CD4-positive, alpha-beta T cell treated with Interleukin-6 for 4 hours (primary cell): ENCODE results near the gene AVPI1.
A peak's percentile ranks its signal among the peaks of the same experiment; 100 is the strongest.
"Not testable (repeated sequence)": the region's sequence is repeated elsewhere in the genome, so short reads cannot be mapped to it uniquely, and the experiment has no call there.

Experiments
- DNase-seq: peaks from one replicate; pipeline ENCODE4 v3.0.0-alpha.2; 2020; ENCODE audit warnings: mixed read lengths

Gene AVPI1

DNA sequence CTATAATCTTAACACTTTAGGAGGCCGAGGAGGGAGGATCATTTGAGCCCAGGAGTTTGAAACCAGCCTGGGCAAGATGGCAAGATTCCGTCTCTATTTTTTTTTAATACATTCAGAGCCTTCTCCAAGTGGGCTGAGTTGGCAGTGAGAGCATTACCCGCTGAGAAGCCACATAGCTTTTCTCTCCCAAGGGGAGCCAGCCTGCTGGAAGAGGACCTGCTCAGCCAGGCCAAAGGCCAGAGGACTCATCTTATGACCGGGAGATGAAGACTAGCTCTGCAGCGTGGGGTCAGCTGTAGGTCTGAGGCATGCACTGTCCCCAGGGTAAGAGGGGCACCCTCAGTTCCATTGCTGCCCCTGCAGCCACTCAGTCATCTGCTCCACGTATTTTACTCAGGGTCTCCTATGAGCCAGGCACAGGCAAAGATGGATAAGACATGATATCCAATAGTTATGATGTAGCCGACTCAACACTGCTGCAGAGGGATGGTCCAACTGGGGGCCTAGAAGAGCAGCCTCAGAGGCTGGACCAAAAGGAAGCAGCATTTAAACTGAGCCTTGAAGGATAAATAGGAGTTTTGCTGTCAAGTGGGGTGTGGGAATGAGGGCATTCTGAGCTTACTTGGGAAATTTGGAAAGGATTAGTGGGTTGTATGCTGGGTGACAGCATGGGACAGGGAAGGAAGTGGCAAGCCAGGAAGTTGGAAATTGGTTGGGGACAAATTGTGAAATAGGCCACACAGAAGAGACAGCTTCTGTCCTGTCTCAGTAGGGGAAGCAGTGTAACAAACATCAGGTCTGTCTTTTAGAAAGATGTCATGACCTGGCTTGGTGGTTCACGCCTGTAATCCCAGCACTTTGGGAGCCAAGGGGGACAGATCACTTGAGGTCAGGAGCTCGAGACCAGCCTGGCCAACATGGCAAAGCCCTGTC, 24.9 kb upstream of the AVPI1 start:
- no peak for DNase-seq

DNA sequence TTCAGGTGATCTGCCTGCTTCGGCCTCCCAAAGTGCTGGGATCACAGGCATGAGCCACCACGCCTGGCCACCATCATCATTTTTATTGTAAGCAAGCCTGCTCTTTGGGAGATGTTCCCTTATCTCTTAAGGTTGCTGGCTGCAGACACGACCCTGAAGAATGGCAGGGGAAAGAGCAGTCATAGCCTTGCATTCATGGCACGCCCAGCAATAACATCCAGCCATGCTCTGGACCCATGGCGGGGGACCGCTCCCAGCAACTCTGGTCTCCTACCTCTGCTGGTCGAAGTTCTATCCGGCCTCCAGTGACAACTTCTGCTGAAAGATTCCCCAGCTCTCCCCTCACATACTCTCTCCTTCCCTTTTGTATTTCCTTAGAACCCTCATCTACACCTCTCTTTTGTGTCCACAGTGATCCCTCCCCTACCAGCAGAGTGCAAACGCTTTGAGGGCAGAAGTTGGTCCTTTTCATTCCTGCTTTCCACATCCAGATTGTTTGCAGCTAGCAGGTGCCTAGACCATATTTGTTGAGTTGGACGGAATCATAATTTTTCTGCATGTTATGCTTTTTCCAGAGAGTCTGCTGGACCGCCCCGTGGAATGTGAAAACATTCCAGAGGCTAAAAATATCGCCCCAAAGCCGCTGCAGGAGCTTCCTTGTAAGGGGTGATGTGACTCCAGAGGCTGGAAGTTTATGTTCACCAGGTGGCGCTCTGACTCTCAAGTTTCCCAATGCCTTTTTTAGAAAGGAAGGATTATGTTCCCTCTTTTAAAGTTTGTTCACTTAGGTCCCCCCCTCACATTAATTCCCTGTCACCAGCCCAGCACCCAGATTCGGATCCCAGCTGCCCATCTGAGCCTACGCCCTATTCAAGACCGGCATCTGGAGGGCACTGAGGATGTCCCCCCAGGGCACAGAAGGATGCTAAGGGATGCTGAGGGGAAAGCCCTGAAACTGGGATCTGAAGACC, 22.2 kb upstream of the AVPI1 start:
- peak; percentile 60 for DNase-seq

DNA sequence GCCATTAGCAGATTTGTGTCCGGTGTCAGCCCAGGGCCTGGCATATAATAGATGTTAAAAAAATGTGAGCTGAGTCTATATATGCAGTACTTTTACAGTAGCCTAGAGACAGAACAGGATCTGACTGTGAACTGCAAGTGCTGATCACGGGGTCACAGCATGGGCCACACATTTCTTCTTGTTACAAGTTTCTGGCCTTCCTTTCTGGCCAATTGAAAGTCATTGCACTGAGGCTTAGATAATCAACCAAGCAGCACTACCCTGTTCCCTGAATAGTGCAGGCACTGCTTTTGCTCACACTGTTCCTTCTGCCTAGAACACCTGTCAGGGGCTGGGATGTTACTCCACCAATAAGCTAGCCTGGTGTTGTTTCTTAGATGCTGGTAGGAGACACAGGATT, 21.1 kb upstream of the AVPI1 start:
- DNase-seq: no peak

DNA sequence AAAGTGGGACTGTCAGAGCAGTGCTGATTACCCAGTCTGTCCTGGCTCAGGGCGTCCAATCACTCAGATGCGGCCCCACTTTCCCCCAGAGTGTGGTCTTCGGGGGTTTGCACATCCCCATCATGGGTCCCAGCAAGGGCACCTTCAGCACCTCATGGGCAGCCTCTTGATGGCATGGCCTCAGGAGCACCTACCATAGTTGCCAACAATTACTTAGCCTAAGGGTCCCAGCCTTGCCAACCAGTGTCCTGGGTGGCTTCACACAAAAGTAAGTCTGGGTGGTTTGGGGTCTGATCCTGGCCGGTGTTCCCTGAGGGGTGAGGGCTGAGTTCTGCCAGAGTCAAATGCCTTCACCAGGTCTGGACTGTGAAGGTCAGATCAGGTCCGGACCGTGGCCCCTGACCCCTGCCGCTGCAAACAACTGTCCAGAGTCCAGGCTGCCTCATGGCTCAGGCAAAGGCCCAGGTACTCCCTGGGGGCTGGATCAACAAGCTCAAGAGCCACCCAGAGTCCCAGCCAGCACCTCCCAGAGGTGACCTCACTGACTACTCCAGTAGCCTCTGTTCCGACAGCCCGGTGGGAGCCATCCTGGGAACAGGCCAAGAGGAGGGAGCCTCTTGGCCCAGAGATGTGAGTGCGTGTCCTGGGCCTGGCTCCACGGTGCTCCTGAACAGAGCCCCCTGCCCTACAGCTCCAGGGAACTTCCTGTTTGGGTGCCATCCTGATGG, 20.3 kb upstream of the AVPI1 start:
- no peak for DNase-seq

DNA sequence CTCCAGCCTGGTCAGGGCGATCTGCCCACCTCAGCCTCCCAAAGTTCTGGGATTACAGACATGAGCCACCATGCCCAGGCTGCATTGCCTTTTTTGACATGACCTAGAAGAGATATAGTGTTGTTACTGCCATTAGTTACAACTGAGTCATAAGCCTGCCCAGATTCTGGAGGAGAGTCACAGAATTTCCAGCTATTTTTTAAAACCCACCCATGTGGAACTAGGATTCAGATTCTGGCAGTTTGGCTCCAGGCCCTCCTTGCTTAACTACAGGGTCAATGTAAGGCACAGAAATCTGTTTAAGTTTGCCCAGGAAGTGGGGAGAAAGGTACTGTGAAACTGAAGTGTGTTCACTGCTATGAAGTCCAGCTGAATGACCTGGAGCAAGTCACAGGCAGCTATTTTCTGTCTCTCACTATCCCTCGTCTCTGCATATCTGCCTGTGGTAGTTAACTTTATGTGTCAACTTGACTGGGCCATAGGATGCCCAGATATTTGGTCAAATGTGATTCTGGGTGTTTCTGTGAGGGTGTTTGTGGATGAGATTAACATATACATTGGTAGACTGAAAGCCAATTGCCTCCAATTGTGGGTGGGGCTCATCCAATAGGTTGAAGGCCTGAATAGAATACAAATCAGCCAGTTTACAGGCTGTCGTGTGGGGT, 18.1 kb upstream of the AVPI1 start:
- DNase-seq: no peak

DNA sequence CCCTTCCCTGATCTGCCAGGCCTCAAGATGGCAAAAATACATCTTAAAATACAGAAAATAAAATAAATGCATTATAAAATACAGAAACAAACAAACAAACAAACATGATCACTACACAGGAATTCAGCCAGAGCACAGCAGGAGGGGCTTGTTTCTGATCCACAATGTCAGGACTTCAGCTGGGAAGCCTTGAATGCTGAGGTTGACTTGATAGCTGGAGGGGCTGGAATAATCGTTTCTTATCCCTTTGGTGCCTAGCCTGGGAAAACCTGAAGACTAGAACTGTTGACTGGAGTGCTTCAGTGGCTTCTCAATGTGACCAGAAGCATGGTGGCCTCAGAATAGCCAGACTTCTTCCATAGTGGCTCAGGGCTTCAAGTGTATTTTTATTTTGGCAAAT, 17.3 kb upstream of the AVPI1 start:
- DNase-seq: no peak

DNA sequence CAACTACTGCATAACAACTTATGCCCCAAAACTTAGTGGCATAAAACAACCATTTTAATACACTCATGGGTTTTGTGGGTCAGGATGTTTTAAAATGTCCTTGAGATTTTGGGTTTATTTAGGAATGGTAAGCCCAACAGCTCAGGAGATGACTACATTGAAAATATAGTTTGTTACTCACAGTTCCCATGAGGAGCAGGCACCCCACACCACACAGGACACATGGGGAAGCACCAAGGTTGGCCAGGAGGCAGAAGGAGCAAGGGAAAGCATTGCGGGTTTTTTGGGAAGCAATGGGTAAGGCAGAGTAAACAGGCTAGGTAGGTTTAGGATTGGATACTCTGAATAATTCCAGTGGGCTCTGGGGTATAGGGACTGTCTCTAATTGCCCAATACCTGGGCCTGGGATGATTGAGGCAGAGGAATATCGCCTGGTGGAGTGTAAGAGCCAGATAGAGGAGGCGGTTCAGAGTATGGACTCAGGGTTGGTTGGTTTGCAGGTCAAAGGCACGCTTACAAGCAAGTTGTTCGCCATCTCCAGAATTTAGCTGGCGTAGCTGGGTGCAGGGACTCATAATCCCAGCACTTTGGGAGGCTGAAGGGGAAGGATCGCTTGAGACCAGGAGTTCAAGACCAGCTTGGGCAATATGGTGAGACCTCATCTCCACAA, 16.5 kb upstream of the AVPI1 start:
- DNase-seq: no peak

DNA sequence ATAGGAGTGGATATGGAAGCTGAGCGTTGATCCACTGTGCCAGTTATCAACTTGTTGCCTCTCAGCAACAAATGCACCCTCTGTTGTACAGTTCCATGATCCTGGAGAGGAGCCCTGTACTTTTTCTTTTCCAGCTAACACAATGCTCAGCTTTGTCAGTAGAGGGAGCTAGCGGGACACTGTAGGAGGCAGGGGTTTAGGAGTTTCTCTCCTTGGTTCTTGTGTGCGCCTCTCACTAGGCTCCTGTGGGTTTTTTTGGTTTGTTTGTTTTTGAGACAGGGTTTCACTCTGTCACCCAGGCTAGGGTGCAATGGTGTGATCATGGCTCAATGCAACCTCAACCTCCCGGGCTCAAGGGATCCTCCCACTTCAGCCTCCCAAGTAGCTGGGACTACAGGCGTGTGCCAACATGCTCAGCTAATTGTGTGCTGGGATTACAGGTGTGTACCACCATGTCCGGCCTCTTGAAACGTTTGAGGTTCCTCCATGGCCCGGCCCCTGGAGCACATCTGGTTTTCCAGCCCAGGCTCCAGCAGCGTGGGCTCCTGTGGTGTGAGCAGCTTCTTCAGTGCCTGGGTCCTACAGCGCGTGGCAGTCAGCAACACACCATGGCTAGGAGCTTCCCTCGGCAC, 14.5 kb upstream of the AVPI1 start:
- peak; percentile 52 for DNase-seq

DNA sequence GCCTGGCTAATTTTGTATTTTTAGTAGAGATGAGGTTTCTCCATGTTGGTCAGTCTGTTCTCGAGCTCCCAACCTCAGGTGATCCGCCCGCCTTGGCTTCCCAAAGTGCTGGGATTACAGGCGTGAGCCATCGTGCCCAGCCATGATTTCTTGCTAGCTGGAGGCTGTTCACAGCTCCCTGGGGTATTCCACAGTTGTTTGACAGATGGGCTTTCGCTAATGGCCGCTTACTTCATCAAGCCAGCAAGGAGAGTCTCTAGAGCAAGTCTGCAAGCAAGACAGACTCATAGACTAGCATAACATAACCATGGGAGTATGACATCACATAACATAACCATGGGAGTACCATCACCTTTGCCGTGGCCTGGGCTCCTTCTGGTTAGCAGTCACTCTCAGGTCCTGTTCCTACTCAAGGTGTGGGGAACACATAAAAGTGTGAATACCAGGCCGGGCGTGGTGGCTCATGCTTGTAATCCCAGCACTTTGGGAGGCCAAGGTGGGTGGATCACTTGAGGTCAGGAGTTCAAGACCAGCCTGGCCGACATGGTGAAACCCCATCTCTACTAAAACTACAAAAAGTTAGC, 11.1 kb upstream of the AVPI1 start:
- DNase-seq: not testable (repeated sequence)

DNA sequence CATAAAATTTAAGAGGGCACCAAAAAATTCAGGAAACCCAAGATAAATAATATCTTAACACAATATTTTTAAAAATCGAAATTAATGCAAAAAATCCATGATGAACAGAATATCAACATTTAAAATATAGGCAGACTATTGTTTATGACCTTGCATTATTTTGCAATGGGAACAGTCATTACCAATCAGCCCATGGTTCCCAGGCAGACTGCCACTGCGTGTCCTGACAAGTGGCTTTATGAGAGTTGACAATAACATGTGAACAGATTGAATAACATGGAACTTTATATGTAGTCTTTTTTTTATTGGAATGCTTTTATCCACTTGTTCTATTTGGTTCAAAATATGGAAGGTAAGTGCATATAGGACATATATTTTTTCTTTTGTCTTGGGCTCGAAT, 3.1 kb upstream of the AVPI1 start:
- no peak for DNase-seq

DNA sequence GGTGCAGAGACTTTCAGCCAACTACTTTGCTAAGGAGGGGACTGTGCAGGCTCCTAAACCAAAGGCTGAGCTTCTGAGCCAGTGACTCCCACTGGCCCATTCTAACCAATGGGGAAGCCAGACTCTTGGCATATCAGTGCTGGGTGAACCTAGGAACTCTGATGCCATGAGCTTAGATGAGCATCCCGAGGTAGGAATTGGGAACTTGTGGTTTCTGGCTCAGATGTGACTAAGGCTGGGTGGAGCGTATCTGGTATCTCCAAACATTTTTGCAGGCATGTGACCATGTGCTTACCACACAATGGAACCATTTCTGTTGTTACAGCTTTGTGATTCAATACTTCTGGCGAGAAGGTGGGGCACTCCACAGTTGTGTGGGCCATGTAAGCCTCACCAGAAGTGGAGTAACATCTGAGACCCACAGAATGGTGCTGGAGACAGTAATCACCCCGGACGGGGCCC, 2.5 kb upstream of the AVPI1 start:
- DNase-seq: no peak

DNA sequence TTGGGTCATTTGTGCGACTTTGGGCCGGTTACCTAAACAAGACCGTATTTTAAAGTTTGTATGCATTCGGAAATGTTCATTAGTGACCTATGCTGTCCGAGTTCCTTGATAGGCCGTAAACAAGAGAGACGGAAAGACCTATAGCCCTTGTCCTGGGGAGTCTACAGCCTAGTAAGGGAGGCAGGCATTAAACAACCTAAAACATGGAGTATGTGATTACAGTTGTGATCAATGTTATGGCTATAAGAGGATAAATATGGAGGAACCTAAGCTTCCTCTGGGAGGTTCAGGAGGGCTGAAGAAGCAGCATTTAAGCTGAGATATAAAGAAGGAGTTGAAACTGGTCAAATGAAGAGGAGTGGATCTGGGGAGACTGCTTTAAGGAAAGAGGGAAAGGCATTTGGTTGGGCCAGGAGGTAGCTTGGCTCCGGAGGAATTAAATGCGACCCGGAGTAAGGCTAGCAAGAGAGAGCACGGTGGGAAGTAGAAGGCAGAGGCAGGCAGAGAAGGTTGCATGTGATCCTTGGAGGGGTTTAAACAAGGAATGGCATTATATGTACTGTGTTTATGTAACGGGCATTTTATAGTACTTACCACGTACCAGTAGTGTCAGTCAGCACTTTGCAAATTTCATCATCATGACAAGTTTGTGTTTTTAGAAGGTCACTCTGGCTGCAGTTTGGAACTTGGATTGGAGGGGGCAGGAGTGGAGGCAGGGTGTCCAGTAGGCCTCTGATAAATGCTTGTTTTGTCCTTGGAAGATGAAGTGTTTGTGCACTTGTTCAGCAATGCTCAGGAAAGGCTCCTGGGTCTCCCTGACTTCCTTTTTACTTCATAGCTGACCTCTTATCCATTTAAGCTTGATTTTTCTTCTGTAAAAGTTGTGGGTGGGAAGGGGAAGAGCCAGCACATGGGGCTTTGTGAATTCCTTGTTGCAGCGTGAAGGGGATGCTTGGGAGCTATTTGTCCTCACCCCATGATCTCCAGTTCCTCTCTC, 1.0 kb upstream of the AVPI1 start:
- no peak for DNase-seq

DNA sequence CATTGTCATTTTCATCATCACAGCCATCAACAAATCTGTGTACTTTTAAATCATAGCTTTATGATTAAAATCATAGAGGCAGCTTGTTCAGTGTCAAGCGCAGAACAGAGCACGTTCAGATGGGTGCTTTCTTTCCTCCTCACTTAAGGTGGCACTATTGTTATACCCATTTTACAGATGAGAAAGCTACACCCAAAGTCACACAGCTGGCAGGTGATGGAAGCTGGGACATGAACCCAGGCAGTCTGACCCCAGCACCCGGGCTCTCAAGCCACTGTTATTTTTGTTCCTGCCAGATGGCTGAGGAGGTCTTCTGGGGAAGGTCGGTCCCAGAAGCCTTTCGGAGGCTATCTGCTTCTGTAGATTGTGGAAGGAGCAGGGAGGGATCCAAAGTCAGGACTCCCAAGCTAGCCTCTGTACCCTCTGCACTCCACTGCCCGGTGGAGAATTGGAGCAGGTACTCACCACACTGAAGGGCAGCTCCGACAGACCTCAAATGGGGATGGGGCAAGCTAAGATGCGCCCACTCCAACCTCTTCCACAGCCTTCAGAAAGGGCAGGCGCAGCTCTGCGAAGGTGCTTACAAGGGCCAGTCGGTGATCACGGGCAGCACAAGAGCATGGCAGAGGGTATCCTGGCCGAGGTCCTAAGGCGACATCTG, 610 bp downstream of the AVPI1 start:
- DNase-seq: peak; percentile 9

DNA sequence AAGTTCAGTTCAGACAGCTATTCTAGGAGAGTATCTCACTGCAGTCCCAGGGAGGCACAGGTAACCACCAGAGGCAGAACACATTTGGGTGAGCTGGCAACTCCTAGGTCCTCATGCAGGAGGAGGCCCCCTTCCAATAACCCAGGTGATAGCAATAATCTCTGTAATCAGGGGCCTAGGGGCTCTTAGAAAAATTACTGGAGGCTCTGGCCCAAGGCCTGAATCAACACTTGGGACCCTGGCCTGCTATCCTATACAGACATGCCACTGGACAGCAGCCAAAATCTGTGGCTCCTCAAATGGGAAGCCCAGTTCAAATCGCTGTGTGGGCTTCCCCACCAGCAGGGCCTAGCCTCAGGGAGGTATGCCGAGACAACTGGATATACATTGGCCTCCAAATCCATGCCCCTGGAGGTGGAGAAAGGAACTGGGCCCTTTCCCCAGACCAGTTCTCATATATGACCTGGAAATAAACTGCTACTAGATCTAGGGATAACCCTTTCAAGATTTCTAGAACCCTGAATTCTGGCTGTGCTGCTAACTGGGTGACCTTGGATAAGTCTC, 1.6 kb downstream of the AVPI1 start:
- DNase-seq: no peak

DNA sequence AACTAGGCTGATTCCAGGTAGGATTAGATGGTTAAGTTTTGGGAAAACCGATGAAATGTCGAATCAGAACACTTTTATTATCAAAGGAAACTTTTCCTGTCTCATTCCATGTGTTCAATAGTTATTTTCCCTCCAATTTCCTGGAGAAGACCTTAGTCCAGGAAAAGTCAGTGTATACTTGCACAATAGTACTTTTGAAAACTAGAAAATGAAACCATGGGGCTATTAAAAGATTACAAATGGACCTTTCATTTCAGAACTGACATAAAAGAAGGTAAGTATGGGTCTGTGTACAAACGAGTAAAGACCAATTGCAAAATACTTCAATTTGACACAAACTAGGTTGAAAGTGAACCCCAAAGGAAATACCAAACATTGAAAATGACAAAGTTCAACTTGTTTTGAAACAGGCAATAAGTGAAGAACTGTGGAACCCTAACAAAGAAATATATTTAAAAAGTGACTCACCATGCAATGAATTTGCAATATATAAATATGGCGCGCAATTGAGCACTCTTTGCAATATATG, 2.1 kb downstream of the AVPI1 start:
- DNase-seq: no peak

DNA sequence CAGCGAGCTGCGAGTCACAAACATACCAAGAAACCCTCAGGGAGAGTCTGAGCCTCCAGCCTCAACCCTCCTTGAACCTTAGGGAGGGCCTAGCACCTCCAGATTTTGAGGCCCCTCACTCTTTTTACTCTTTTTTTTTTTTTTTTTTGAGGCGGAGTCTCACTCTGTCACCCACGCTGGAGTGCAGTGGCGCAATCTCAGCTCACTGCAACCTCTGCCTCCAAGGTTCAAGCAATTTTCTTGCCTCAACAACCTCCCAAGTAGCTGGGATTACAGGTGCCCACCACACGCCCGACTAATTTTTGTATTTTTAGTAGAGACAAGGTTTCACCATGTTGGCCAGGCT, 2.7 kb downstream of the AVPI1 start:
- not testable (repeated sequence) for DNase-seq

DNA sequence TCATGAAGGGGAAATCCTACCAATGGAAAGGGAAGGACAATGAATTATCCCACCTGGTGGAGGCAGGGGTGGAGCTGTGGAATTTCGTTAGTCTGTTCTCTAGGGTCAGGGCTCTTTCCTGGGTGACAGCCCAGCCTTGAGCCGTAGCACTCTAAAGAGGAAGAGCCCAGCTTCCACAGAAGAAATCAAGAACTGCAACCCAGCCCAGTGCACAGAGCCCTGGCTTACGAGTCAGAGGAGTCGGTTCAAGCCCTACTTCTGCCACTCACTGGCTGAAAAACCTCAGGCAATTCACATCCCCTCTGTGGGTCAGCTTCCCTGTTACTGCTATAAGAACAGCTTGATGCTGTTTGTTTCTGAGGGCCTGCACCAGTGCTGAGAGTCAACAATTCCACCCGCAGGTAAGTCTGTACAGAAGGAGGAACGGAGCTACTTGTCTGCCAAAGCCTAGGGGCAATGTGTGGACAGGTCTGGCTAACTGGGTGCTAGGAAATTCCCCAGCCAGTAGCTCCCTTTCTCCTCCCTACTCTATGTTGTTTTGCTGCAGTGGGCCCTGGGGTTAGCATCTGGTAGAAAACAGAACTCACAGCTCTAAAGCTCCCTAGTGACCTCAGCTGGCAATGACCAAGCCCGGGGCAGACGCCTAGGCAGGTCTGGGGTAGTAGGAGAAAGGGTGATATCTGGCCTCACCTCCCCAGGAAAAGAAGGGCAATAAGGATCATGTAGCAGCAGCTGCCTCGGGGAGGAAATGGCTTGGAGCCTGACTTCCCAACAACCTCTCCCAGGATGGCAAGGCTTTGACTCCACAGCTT, 3.3 kb downstream of the AVPI1 start:
- no peak for DNase-seq

DNA sequence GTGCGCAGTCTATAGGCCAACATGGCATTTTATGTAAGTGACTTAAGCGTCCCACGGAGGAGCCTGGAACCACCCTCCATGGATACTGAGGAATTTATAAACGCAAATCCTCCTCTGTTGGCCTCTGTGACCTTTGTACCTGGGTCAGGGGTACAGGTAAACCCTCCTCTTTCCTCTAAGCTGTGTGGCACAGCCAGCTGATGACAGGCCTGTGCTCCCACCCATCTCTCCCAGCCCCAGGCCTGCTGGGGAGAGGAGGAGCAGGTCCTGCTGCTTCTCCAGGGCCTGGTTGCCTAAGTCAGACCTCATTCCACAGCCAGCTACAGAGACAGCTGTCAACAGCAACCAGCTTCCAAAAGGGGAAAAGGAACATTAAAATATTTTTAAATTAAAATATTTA, 5.0 kb downstream of the AVPI1 start:
- DNase-seq: no peak
